IPS DF 6.9 (cell line): Measurements from ENCODE around the gene PLP2.
"Not testable (repeated sequence)": the region's sequence is repeated elsewhere in the genome, so short reads cannot be mapped to it uniquely, and the experiment has no call there.

Source experiments
- DNase-seq: peaks from one replicate; pipeline ENCODE4 v3.0.0-alpha.2; 2013; ENCODE audit warnings: low read depth, low spot score
- H3K27ac ChIP-seq: one replicate; pipeline ENCODE4 v1.5.1; 2013; ENCODE audit warnings: low read length, control low read depth
- H3K27me3 ChIP-seq: 2 replicates; pipeline ENCODE4 v1.6.1; 2013; ENCODE audit warnings: mild to moderate bottlenecking, low read length; ENCODE audit not compliant: control insufficient read depth, insufficient read depth
- H3K36me3 ChIP-seq: 2 replicates; pipeline ENCODE4 v1.6.1; 2013; ENCODE audit warnings: low read length; ENCODE audit not compliant: control insufficient read depth, insufficient read depth
- H3K4me1 ChIP-seq: 2 replicates; pipeline ENCODE4 v1.6.1; 2013; ENCODE audit warnings: low read length; ENCODE audit not compliant: control insufficient read depth, insufficient read depth
- H3K4me3 ChIP-seq: 2 replicates; pipeline ENCODE4 v1.5.1; 2013; ENCODE audit warnings: mild to moderate bottlenecking, low read length
- H3K9me3 ChIP-seq: 2 replicates; pipeline ENCODE4 v1.6.1; 2013; ENCODE audit warnings: low read length, inconsistent platforms; ENCODE audit not compliant: control insufficient read depth, insufficient read depth
- WGBS: extraction: QIAGEN DNeasy Blood & Tissue Kit; methylation state at CpG from one replicate; pipeline ENCODE4 v1.1.7; 2013; ENCODE audit warnings: mixed read lengths, missing lambda C conversion rate; ENCODE audit not compliant: insufficient read length, insufficient coverage; 5-methylcytosine and 5-hydroxymethylcytosine counted together

PLP2 gene

GRCh38 chrX:49147936-49148335, 23.8 kb upstream of the PLP2 start:
- H3K27me3 ChIP-seq: no peaks in the 10 kb centered on the region
- no CpG with 5 or more reads among the region's 13 CpGs for WGBS
- no peaks in the 10 kb centered on the region for H3K4me1 ChIP-seq
- H3K27ac ChIP-seq: no peak overlapping the region
- H3K9me3 ChIP-seq: no peaks in the 10 kb centered on the region
- DNase-seq: no peak
- no peak overlapping the region for H3K4me3 ChIP-seq
- no peaks in the 10 kb centered on the region for H3K36me3 ChIP-seq

- not testable (repeated sequence) for H3K27ac ChIP-seq, DNase-seq, H3K27me3 ChIP-seq, H3K36me3 ChIP-seq, H3K4me1 ChIP-seq, H3K4me3 ChIP-seq, H3K9me3 ChIP-seq
- no CpG with 5 or more reads among the region's 21 CpGs for WGBS
Observed at GRCh38 chrX:49148390-49149100, 23.2 kb upstream of the PLP2 start.

- not testable (repeated sequence) for H3K36me3 ChIP-seq, H3K27ac ChIP-seq
- no CpG with 5 or more reads among the region's 14 CpGs for WGBS
Observed at GRCh38 chrX:49149291-49149690, 22.4 kb upstream of the PLP2 start.

GRCh38 chrX:49153467-49153866, 18.2 kb upstream of the PLP2 start:
- WGBS: no CpG with 5 or more reads among the region's 1 CpG
- peaks cover 1% of the 10 kb centered on the region; the same call in 1 of the 2 replicates for H3K27me3 ChIP-seq
- H3K4me3 ChIP-seq: no peak overlapping the region
- H3K4me1 ChIP-seq: no peaks in the 10 kb centered on the region
- H3K27ac ChIP-seq: no peak overlapping the region
- DNase-seq: no peak
- no peaks in the 10 kb centered on the region for H3K36me3 ChIP-seq
- H3K9me3 ChIP-seq: no peaks in the 10 kb centered on the region

More at GRCh38 chrX:49149291-49149690, 22.4 kb upstream of the PLP2 start:
- H3K4me1 ChIP-seq, DNase-seq, H3K27me3 ChIP-seq, H3K4me3 ChIP-seq, H3K9me3 ChIP-seq: not testable (repeated sequence)

- Histone ChIP-seq H3K4me1 (no peaks in the 10 kb centered on the region), H3K27me3 (peaks cover 3% of the 10 kb centered on the region; the same call in 1 of the 2 replicates), H3K9me3 (no peaks in the 10 kb centered on the region), H3K4me3 (peak overlapping the region; percentile 30; the same call in 1 of the 2 replicates), H3K27ac (no peak overlapping the region), H3K36me3 (no peaks in the 10 kb centered on the region)
- WGBS: no CpG with 5 or more reads among the region's 18 CpGs
- no peak for DNase-seq
Observed at GRCh38 chrX:49155243-49155899, 16.3 kb upstream of the PLP2 start.

- peak overlapping the region; percentile 43; the same call in 1 of the 2 replicates for H3K4me3 ChIP-seq
- peaks cover 3% of the 10 kb centered on the region; the same call in 1 of the 2 replicates for H3K27me3 ChIP-seq
- no peaks in the 10 kb centered on the region for H3K9me3 ChIP-seq
- no CpG with 5 or more reads among the region's 65 CpGs for WGBS
- no peak for DNase-seq
- H3K36me3 ChIP-seq: no peaks in the 10 kb centered on the region
- no peak overlapping the region for H3K27ac ChIP-seq
- no peaks in the 10 kb centered on the region for H3K4me1 ChIP-seq
Observed at GRCh38 chrX:49155900-49156837, 15.5 kb upstream of the PLP2 start.

GRCh38 chrX:49157194-49157593, 14.5 kb upstream of the PLP2 start:
- peaks cover 3% of the 10 kb centered on the region; the same call in 1 of the 2 replicates for H3K27me3 ChIP-seq
- no peaks in the 10 kb centered on the region for H3K9me3 ChIP-seq
- no peak overlapping the region for H3K27ac ChIP-seq
- H3K4me1 ChIP-seq: no peaks in the 10 kb centered on the region
- peak overlapping the region; percentile 25; the same call in 1 of the 2 replicates for H3K4me3 ChIP-seq
- H3K36me3 ChIP-seq: no peaks in the 10 kb centered on the region
- DNase-seq: no peak
- no CpG with 5 or more reads among the region's 25 CpGs for WGBS

- H3K4me3 ChIP-seq: no peak overlapping the region
- no peaks in the 10 kb centered on the region for H3K9me3 ChIP-seq
- H3K4me1 ChIP-seq: no peaks in the 10 kb centered on the region
- peaks cover 3% of the 10 kb centered on the region; the same call in 1 of the 2 replicates for H3K27me3 ChIP-seq
- no peak for DNase-seq
- no peak overlapping the region for H3K27ac ChIP-seq
- H3K36me3 ChIP-seq: no peaks in the 10 kb centered on the region
- WGBS: no CpG with 5 or more reads among the region's 2 CpGs
Observed at GRCh38 chrX:49160908-49161307, 10.8 kb upstream of the PLP2 start.

- Histone ChIP-seq H3K4me3 (no peak overlapping the region), H3K27ac (no peak overlapping the region), H3K4me1 (no peaks in the 10 kb centered on the region), H3K9me3 (no peaks in the 10 kb centered on the region), H3K36me3 (no peaks in the 10 kb centered on the region), H3K27me3 (peaks cover 3% of the 10 kb centered on the region; the same call in 1 of the 2 replicates)
- no CpG with 5 or more reads among the region's 5 CpGs for WGBS
- no peak for DNase-seq
Observed at GRCh38 chrX:49161632-49162031, 10.1 kb upstream of the PLP2 start.

- Histone ChIP-seq H3K36me3 (no peaks in the 10 kb centered on the region), H3K4me3 (peak within 1 kb of the TSS; percentile 45; the same call in 1 of the 2 replicates), H3K27ac (no peak within 1 kb of the TSS), H3K9me3 (no peaks in the 10 kb centered on the region), H3K4me1 (no peaks in the 10 kb centered on the region), H3K27me3 (0 out of 2 replicates have a peak, but pooled peaks cover 1% of the 10 kb centered on the region)
- WGBS: no CpG with 5 or more reads among the region's 28 CpGs
- DNase-seq: no peak
Observed at GRCh38 chrX:49162620-49163019, 9.1 kb upstream of the PLP2 start, which contains the start of gene MAGIX. Gene MAGIX (plus strand): TSS chrX:49162758. CDS start chrX:49162890, 132 bp downstream.
